Stimulated activated CD4-positive, alpha-beta T cell treated with anti-CD3 and anti-CD28 coated beads, Interleukin-12 subunit alpha, Interleukin-12 subunit beta, amount 100 ng/mL, for 48 hours (primary cell): Measurements from ENCODE around the gene ABCA13.

Source experiments
- DNase-seq, 3 donors: peaks; one replicate each; pipeline ENCODE4 v3.0.0-alpha.2; 2020; ENCODE audit warnings: low read depth in 2 of 3, low spot score in 1 of 3

The ABCA13 gene

GRCh38 chr7:48426331-48426965 lies 255.2 kb downstream of the ABCA13 start:
- no peak for DNase-seq

GRCh38 chr7:48426966-48427555 lies 255.8 kb downstream of the ABCA13 start:
- DNase-seq: no peak

- no peak for DNase-seq
These were observed 256.4 kb downstream of the ABCA13 start for GRCh38 chr7:48427671-48428070.

GRCh38 chr7:48428091-48428684 lies 256.9 kb downstream of the ABCA13 start:
- no peak for DNase-seq

GRCh38 chr7:48429117-48429516 lies 257.9 kb downstream of the ABCA13 start:
- DNase-seq: no peak

GRCh38 chr7:48438206-48438605 lies 266.9 kb downstream of the ABCA13 start:
- no peak for DNase-seq

- DNase-seq: no peak
These were observed 270.7 kb downstream of the ABCA13 start for GRCh38 chr7:48441848-48442492.

GRCh38 chr7:48443051-48443450 lies 271.8 kb downstream of the ABCA13 start:
- DNase-seq: no peak

GRCh38 chr7:48446721-48447120 lies 275.5 kb downstream of the ABCA13 start:
- DNase-seq: no peak

- no peak for DNase-seq
These were observed 281.0 kb downstream of the ABCA13 start for GRCh38 chr7:48452218-48452617.

- DNase-seq: no peak
These were observed 283.5 kb downstream of the ABCA13 start for GRCh38 chr7:48454750-48455192.

- no peak for DNase-seq
These were observed 284.1 kb downstream of the ABCA13 start for GRCh38 chr7:48455363-48455762.

- no peak for DNase-seq
These were observed 287.7 kb downstream of the ABCA13 start for GRCh38 chr7:48458701-48459524.

GRCh38 chr7:48466713-48467112 lies 295.5 kb downstream of the ABCA13 start:
- no peak for DNase-seq

- DNase-seq: no peak
These were observed 299.9 kb downstream of the ABCA13 start for GRCh38 chr7:48471196-48471595.

GRCh38 chr7:48472640-48473039 lies 301.4 kb downstream of the ABCA13 start:
- no peak for DNase-seq

GRCh38 chr7:48473205-48473865 lies 302.1 kb downstream of the ABCA13 start:
- DNase-seq: no peak

- DNase-seq: no peak
These were observed 310.0 kb downstream of the ABCA13 start for GRCh38 chr7:48481235-48481634.

- no peak for DNase-seq
These were observed 326.3 kb downstream of the ABCA13 start for GRCh38 chr7:48497521-48497920.

- DNase-seq: no peak
These were observed 330.8 kb downstream of the ABCA13 start for GRCh38 chr7:48502021-48502420.

- no peak for DNase-seq
These were observed 333.8 kb downstream of the ABCA13 start for GRCh38 chr7:48505051-48505450.
